ENCODE data around the gene AFAP1. TPM values are rescaled to one million over a fixed set of nuclear protein-coding genes. Genes with fewer than 3 reads are reported as not detected.

Gene AFAP1
- total and polyA plus RNA-seq, 2 donors (not counting 1 experiment from before 2014, with no cell fraction given) = 0.03 to 0.44 TPM

DNA sequence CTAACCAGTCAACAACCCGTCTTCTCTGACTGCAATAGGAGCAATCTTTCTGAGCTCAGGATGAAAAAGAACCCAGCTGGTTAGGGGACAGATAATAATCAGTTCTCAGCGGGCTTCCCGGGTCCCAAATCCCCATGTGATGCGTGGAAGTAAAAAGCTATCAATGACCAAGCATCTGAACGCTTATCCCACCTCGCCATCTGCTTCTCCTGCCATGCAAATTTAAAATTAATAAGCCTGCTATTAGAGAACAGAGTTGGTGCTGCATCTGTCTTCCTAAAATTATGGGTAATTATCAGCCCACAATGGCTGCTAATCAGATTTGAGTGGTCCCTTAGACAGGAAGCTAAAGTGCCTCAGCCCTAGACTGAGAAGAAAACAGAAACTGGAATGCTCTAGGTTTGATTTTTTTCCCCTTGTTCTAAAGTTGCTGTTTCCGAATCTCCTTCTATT is 37.5 kb downstream of the AFAP1 start:
- Mint-ChIP-seq H3K4me3 (no peak overlapping the region), H3K9me3 (ENCODE audit: insufficient read depth) (no peaks in the 10 kb centered on the region), H3K4me1 (no peaks in the 10 kb centered on the region), H3K27me3 (peaks cover 34% of the 10 kb centered on the region), H3K27ac (no peak overlapping the region)
- no peaks in the 10 kb centered on the region for H3K4me1 ChIP-seq (ENCODE audit: control insufficient read depth in 2 of 2, insufficient read depth in 2 of 2, low read length in 2 of 2)
- no peak overlapping the region for H3K4me3 ChIP-seq (ENCODE audit: control extremely low read depth in 1 of 5, extremely low read depth in 1 of 5, insufficient read depth in 1 of 5, low read depth in 2 of 5, low read length in 4 of 5)
- ATAC-seq (ENCODE audit: low read depth) = no peak
- no peak for DNase-seq
- peaks cover 0 to 6% (median 0%) of the 10 kb centered on the region in 4 experiments for H3K27me3 ChIP-seq (replicated peaks in 1 of 4; ENCODE audit: control extremely low read depth in 1 of 4, control insufficient read depth in 3 of 4, insufficient read depth in 4 of 4, low read length in 3 of 4)
- ChIA-PET POLR2A (no interaction called here), CTCF (no interaction called here)
- H3K36me3 ChIP-seq (replicated peaks in 1 of 2; ENCODE audit: control extremely low read depth in 1 of 2, control insufficient read depth in 1 of 2, extremely low read depth in 1 of 2, insufficient read depth in 2 of 2, low read length in 1 of 2) = no peaks in the 10 kb centered on the region
- no peak overlapping the region for H3K27ac ChIP-seq (ENCODE audit: low read length in 2 of 2)
- no peak overlapping the region for H3K4me2 ChIP-seq (replicated peaks; ENCODE audit: low read depth, low read length, poor library complexity, severe bottlenecking)
- H3K9me3 ChIP-seq (ENCODE audit: control extremely low read depth in 1 of 3, control insufficient read depth in 2 of 3, insufficient read depth in 1 of 3, low read length in 2 of 3) = no peaks in the 10 kb centered on the region
- no peaks in the 10 kb centered on the region for H4K20me1 ChIP-seq (ENCODE audit: control insufficient read depth, insufficient read depth, low read length, poor library complexity, severe bottlenecking)
- intact Hi-C loops (cut with micrococcal nuclease) = no loop called here
- H2AFZ ChIP-seq (ENCODE audit: insufficient read depth, low read depth, low read length, poor library complexity, severe bottlenecking) = no peak overlapping the region
- TF ChIP-seq, protein P1, sequence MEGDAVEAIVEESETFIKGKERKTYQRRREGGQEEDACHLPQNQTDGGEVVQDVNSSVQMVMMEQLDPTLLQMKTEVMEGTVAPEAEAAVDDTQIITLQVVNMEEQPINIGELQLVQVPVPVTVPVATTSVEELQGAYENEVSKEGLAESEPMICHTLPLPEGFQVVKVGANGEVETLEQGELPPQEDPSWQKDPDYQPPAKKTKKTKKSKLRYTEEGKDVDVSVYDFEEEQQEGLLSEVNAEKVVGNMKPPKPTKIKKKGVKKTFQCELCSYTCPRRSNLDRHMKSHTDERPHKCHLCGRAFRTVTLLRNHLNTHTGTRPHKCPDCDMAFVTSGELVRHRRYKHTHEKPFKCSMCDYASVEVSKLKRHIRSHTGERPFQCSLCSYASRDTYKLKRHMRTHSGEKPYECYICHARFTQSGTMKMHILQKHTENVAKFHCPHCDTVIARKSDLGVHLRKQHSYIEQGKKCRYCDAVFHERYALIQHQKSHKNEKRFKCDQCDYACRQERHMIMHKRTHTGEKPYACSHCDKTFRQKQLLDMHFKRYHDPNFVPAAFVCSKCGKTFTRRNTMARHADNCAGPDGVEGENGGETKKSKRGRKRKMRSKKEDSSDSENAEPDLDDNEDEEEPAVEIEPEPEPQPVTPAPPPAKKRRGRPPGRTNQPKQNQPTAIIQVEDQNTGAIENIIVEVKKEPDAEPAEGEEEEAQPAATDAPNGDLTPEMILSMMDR (IDR thresholded peaks at IDR 0.05) = no peak
- no peak for TF ChIP-seq EZH2 (IDR thresholded peaks at IDR 0.05; ENCODE audit: borderline replicate concordance, insufficient read depth, low read depth, low read length, poor library complexity, severe bottlenecking)
- H3K9ac ChIP-seq (ENCODE audit: low read length) = no peak overlapping the region
- WGBS (ENCODE audit: insufficient coverage) = 51% methylated on average over 6 of the region's 7 CpGs
- H3K79me2 ChIP-seq (ENCODE audit: control insufficient read depth, insufficient read depth, low read length) = no peaks in the 10 kb centered on the region

DNA sequence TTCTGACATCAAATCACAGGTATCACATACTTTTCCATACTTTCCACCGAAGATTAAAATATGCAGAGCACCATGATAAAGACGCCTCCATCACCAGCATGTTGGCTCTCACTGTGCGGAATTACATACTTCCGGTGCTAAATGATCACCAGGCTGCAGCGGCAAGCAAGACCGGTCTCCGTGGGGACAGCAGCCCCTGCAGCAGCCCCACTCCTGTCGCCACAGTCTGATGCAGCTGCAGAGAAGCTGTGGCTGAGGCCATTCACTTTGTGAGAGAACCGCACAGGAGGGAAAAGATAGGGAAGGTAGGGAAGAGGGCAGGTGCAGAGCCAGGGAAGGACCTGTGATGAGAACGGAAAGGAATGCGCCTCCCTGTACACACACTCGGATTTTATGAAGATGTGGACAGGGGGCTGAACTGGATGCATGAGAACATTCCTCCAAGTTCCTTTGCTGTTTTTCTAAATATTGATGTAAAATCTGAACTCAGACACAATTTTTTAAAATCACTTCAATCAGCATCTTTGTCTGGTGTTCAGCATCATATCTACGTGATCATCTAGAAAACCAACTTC is 38.3 kb downstream of the AFAP1 start:
- H3K79me2 ChIP-seq (ENCODE audit: control insufficient read depth, insufficient read depth, low read length) = no peaks in the 10 kb centered on the region

More for the DNA sequence above, 38.3 kb downstream of the AFAP1 start:
- Histone ChIP-seq H4K20me1 (ENCODE audit: control insufficient read depth, insufficient read depth, low read length, poor library complexity, severe bottlenecking) (no peaks in the 10 kb centered on the region), H3K9me3 (ENCODE audit: control extremely low read depth in 1 of 3, control insufficient read depth in 2 of 3, insufficient read depth in 1 of 3, low read length in 2 of 3) (no peaks in the 10 kb centered on the region), H2AFZ (ENCODE audit: insufficient read depth, low read depth, low read length, poor library complexity, severe bottlenecking) (no peak overlapping the region), H3K36me3 (replicated peaks in 1 of 2; ENCODE audit: control extremely low read depth in 1 of 2, control insufficient read depth in 1 of 2, extremely low read depth in 1 of 2, insufficient read depth in 2 of 2, low read length in 1 of 2) (no peaks in the 10 kb centered on the region), H3K27me3 (replicated peaks in 1 of 4; ENCODE audit: control extremely low read depth in 1 of 4, control insufficient read depth in 3 of 4, insufficient read depth in 4 of 4, low read length in 3 of 4) (peaks cover 0 to 5% (median 0%) of the 10 kb centered on the region in 4 experiments), H3K4me2 (replicated peaks; ENCODE audit: low read depth, low read length, poor library complexity, severe bottlenecking) (no peak overlapping the region), H3K9ac (ENCODE audit: low read length) (no peak overlapping the region), H3K4me3 (ENCODE audit: control extremely low read depth in 1 of 5, extremely low read depth in 1 of 5, insufficient read depth in 1 of 5, low read depth in 2 of 5, low read length in 4 of 5) (no peak overlapping the region), H3K27ac (ENCODE audit: low read length in 2 of 2) (no peak overlapping the region), H3K4me1 (ENCODE audit: control insufficient read depth in 2 of 2, insufficient read depth in 2 of 2, low read length in 2 of 2) (no peaks in the 10 kb centered on the region)
- ATAC-seq (ENCODE audit: low read depth) = no peak
- H3K4me3 Mint-ChIP-seq = no peak overlapping the region
- H3K27ac Mint-ChIP-seq = no peak overlapping the region
- peaks cover 33% of the 10 kb centered on the region for H3K27me3 Mint-ChIP-seq
- WGBS (ENCODE audit: insufficient coverage) = 85% methylated on average over 10 of the region's 13 CpGs
- H3K9me3 Mint-ChIP-seq (ENCODE audit: insufficient read depth) = no peaks in the 10 kb centered on the region
- CTCF ChIA-PET = no interaction called here
- intact Hi-C loops (cut with micrococcal nuclease) = no loop called here
- DNase-seq = no peak
- no peaks in the 10 kb centered on the region for H3K4me1 Mint-ChIP-seq
- TF ChIP-seq, protein P1 (IDR thresholded peaks at IDR 0.05) = no peak
- TF ChIP-seq EZH2 (IDR thresholded peaks at IDR 0.05; ENCODE audit: borderline replicate concordance, insufficient read depth, low read depth, low read length, poor library complexity, severe bottlenecking) = no peak
- POLR2A ChIA-PET = no interaction called here

Data from B cell (primary cell).